Choroid plexus epithelial cell (primary cell): ENCODE measurements around the gene KDM1B.

Experiments used
- DNase-seq: peaks from one replicate; pipeline ENCODE4 v3.0.0-alpha.2; 2010; ENCODE audit warnings: low read depth
- H3K4me3 ChIP-seq: 2 replicates; pipeline ENCODE4 v1.5.1; 2011; ENCODE audit warnings: low read depth, mild to moderate bottlenecking, control low read depth, low read length, moderate library complexity
- CTCF ChIP-seq: conservative IDR thresholded peaks from 2 replicates; pipeline ENCODE4 v1.5.1; 2011; ENCODE audit warnings: low read depth, mild to moderate bottlenecking, control low read depth, inconsistent platforms, low read length, moderate library complexity

Gene KDM1B

DNA sequence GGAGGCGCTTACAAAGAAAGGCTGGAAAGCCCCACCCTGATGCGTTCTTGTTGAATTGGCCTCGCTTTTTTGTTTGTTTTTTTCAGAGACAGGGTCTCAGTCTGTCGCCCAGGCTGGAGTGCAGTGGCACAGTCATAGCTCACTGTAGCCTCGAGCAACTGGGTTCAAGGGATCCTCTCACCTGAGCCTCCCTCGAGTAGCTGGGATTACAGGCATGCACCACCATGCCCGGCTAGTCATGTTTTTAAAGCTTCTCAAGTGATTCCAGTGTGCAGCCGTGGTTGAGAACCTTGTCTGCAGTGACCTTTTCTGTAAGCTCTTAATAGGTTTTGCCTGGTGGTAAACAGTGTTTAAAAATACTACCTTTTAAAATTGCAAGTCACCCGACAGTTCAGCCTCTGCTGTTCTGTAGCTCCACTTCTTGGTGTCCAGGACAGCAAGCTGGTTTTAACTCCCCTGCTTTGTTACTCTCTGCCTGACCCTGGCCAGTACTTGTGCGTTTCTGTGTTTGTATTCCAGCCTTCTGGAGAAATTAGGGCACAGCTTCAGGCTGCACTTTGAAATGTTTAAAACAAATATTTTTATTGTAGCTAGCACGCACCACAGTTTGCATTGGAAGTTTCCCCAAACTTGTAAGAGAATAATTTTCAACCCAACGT, 54.4 kb downstream of the KDM1B start:
- H3K4me3 ChIP-seq, result no peak overlapping the region
- peak; percentile 15 for DNase-seq
- no peak for TF ChIP-seq CTCF

GRCh38 chr6:18210707-18211106, 55.5 kb downstream of the KDM1B start:
- no peak for DNase-seq
- no peak overlapping the region for H3K4me3 ChIP-seq
- no peak for TF ChIP-seq CTCF

- TF ChIP-seq CTCF, result no peak
- no peak overlapping the region for H3K4me3 ChIP-seq
- no peak for DNase-seq
Observed at GRCh38 chr6:18211338-18211737, 56.1 kb downstream of the KDM1B start.

DNA sequence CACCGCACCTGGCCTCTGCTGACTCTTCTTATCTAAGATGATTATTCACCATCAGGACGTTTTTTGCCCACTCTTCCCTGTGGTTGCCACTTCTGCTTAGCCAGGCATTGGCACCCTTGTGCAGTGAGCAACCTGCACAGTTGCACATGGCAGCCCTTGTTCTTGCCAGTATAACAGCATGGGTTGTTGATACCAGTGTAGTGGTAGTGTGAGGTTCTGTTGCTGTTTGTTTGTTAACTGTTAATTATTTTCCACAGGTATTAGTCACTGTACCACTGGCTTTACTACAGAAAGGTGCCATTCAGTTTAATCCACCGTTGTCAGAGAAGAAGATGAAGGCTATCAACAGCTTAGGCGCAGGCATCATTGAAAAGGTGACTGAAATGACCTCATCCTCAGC, 57.0 kb downstream of the KDM1B start:
- TF ChIP-seq CTCF, result no peak
- H3K4me3 ChIP-seq, result no peak overlapping the region
- no peak for DNase-seq

GRCh38 chr6:18213439-18213838, 58.2 kb downstream of the KDM1B start:
- no peak for DNase-seq
- H3K4me3 ChIP-seq, result no peak overlapping the region
- no peak for TF ChIP-seq CTCF

- no peak for DNase-seq
- no peak for TF ChIP-seq CTCF
- H3K4me3 ChIP-seq, result no peak overlapping the region
Observed at GRCh38 chr6:18214003-18214402, 58.8 kb downstream of the KDM1B start.

- no peak overlapping the region for H3K4me3 ChIP-seq
- TF ChIP-seq CTCF, result no peak
- no peak for DNase-seq
Observed at GRCh38 chr6:18215436-18215835, 60.2 kb downstream of the KDM1B start.
